ENCODE measurements around the gene CREBZF.
"Not testable (repeated sequence)": the region's sequence is repeated elsewhere in the genome, so short reads cannot be mapped to it uniquely, and the experiment has no call there.

Gene CREBZF

GRCh38 chr11:85626496-85626895 is 38.4 kb downstream of the CREBZF start:
- no peak for DNase-seq (ENCODE audit: low read depth in 3 of 3)

- DNase-seq (ENCODE audit: low read depth in 3 of 3): no peak
Observed at GRCh38 chr11:85620256-85620655, 44.7 kb downstream of the CREBZF start.

GRCh38 chr11:85619499-85619898 is 45.4 kb downstream of the CREBZF start:
- no peak for DNase-seq (ENCODE audit: low read depth in 3 of 3)

- not testable (repeated sequence) for DNase-seq (ENCODE audit: low read depth in 3 of 3)
Observed at GRCh38 chr11:85611643-85612042, 53.3 kb downstream of the CREBZF start.
